Measurements from ENCODE around the gene APOA4. TPM values are rescaled to one million over a fixed set of nuclear protein-coding genes. Genes with fewer than 3 reads are reported as not detected.

APOA4 gene
- total and polyA plus RNA-seq, 2 of the 13 experiments (the other 11 are each of a cell fraction or from before 2014, with no cell fraction given) = 3.8 to 7.2 TPM

DNA sequence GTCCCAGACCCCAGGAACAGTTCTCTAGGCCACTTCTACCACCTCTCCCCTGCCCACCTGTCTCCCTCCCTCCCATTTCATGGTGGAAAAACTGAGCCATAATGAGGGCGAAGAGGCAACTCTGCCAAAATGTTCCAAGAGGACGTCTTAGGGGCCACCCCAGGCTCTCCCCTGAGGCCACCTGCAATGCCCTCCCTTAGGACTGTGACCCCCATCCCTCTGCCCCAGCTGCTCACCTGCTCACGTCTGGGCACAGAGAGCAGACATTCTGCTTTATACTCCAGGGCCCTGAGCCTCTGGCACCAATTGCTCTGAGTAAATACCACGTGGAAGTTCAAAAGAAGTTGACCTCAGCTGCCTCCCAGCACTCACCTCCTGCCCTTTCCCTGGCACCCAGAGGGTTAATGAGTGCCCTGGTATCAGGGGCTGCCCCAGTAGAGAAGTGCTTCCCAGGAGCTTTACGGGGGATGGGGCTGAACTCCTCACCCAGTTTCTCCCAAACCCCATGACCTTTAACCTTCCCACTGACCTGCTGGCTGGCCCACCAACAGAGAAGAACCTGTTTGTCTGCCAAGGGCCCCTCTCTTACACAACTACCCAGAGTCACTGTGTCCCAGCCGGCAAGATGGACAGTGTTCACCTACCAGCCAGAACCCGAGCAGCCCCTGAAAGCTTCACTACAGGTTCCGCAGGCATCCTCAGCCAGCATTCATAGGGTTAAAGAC is 30.8 kb downstream of the APOA4 start (continued):
- TF ChIP-seq THRA (CRISPR knock-in tag; IDR thresholded peaks at IDR 0.05; ENCODE audit: borderline replicate concordance) = peak; percentile 98
- TF ChIP-seq, protein P1, sequence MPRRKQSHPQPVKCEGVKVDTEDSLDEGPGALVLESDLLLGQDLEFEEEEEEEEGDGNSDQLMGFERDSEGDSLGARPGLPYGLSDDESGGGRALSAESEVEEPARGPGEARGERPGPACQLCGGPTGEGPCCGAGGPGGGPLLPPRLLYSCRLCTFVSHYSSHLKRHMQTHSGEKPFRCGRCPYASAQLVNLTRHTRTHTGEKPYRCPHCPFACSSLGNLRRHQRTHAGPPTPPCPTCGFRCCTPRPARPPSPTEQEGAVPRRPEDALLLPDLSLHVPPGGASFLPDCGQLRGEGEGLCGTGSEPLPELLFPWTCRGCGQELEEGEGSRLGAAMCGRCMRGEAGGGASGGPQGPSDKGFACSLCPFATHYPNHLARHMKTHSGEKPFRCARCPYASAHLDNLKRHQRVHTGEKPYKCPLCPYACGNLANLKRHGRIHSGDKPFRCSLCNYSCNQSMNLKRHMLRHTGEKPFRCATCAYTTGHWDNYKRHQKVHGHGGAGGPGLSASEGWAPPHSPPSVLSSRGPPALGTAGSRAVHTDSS (CRISPR knock-in tag; conservative IDR thresholded peaks at IDR 0.05) = no peak
- peak; percentile 71; the same call in 1 of the 2 replicates for TF ChIP-seq CCDC6 (CRISPR knock-in tag; IDR thresholded peaks at IDR 0.05)
- peak; percentile 73; the same call in 1 of the 2 replicates for TF ChIP-seq SIN3A (IDR thresholded peaks at IDR 0.05; ENCODE audit: borderline replicate concordance, low read depth, low read length)
- 0 out of 2 replicates have a peak, but pooled peaks have one; percentile 19 for TF ChIP-seq ZFP36L1 (CRISPR knock-in tag; IDR thresholded peaks at IDR 0.05)
- TF ChIP-seq, protein P2, sequence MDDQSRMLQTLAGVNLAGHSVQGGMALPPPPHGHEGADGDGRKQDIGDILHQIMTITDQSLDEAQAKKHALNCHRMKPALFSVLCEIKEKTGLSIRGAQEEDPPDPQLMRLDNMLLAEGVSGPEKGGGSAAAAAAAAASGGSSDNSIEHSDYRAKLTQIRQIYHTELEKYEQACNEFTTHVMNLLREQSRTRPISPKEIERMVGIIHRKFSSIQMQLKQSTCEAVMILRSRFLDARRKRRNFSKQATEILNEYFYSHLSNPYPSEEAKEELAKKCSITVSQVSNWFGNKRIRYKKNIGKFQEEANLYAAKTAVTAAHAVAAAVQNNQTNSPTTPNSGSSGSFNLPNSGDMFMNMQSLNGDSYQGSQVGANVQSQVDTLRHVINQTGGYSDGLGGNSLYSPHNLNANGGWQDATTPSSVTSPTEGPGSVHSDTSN (CRISPR knock-in tag; IDR thresholded peaks at IDR 0.05; ENCODE audit: borderline replicate concordance) = no peak
- TF ChIP-seq NR2C2 (CRISPR knock-in tag; IDR thresholded peaks at IDR 0.05; ENCODE audit: borderline replicate concordance) = peak; percentile 94
- peak; percentile 92 for TF ChIP-seq PHF21A (CRISPR knock-in tag; IDR thresholded peaks at IDR 0.05)
- TF ChIP-seq ESRRA (CRISPR knock-in tag; IDR thresholded peaks at IDR 0.05; ENCODE audit: low read depth) = no peak; the same call in 1 of the 2 replicates
- TF ChIP-seq ZNF331 (CRISPR knock-in tag; IDR thresholded peaks at IDR 0.05) = peak; percentile 37; the same call in 1 of the 2 replicates
- peak; percentile 91 for TF ChIP-seq GATAD2A (CRISPR knock-in tag; IDR thresholded peaks at IDR 0.05)
- TF ChIP-seq, protein P3, sequence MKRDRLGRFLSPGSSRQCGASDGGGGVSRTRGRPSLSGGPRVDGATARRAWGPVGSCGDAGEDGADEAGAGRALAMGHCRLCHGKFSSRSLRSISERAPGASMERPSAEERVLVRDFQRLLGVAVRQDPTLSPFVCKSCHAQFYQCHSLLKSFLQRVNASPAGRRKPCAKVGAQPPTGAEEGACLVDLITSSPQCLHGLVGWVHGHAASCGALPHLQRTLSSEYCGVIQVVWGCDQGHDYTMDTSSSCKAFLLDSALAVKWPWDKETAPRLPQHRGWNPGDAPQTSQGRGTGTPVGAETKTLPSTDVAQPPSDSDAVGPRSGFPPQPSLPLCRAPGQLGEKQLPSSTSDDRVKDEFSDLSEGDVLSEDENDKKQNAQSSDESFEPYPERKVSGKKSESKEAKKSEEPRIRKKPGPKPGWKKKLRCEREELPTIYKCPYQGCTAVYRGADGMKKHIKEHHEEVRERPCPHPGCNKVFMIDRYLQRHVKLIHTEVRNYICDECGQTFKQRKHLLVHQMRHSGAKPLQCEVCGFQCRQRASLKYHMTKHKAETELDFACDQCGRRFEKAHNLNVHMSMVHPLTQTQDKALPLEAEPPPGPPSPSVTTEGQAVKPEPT (CRISPR knock-in tag; IDR thresholded peaks at IDR 0.05; ENCODE audit: low read depth) = no peak
- 0 out of 2 replicates have a peak, but pooled peaks have one; percentile 47 for TF ChIP-seq HMG20B (CRISPR knock-in tag; conservative IDR thresholded peaks at IDR 0.05)
- peak; percentile 60 for TF ChIP-seq CEBPB (IDR thresholded peaks at IDR 0.05; ENCODE audit: borderline replicate concordance, low read depth, low read length)
- TF ChIP-seq MYNN (CRISPR knock-in tag; IDR thresholded peaks at IDR 0.05; ENCODE audit: low read depth) = no peak
- TF ChIP-seq ZNF414 (CRISPR knock-in tag; IDR thresholded peaks at IDR 0.05) = no peak; the same call in 1 of the 2 replicates
- TF ChIP-seq, protein P4, sequence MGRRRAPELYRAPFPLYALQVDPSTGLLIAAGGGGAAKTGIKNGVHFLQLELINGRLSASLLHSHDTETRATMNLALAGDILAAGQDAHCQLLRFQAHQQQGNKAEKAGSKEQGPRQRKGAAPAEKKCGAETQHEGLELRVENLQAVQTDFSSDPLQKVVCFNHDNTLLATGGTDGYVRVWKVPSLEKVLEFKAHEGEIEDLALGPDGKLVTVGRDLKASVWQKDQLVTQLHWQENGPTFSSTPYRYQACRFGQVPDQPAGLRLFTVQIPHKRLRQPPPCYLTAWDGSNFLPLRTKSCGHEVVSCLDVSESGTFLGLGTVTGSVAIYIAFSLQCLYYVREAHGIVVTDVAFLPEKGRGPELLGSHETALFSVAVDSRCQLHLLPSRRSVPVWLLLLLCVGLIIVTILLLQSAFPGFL (CRISPR knock-in tag; IDR thresholded peaks at IDR 0.05) = no peak
- no peak for TF ChIP-seq NFIB (CRISPR knock-in tag; IDR thresholded peaks at IDR 0.05; ENCODE audit: borderline replicate concordance)
- peak; percentile 83 for TF ChIP-seq ZSCAN21 (CRISPR knock-in tag; IDR thresholded peaks at IDR 0.05; ENCODE audit: borderline replicate concordance)
- peak; percentile 53; the same call in 1 of the 2 replicates for TF ChIP-seq GATA4 (IDR thresholded peaks at IDR 0.05; ENCODE audit: borderline replicate concordance, low read depth)
- peak; percentile 88 for TF ChIP-seq MAX (IDR thresholded peaks at IDR 0.05)

All from HepG2 (cell line).